PC-3 (cell line): Measurements from ENCODE around the gene ANP32A.

Source experiments
- CTCF ChIP-seq: fragments of 300-600 bp; sonication (generic); conservative IDR thresholded peaks from 2 replicates; pipeline ENCODE4 v1.5.1; 2017; ENCODE audit warnings: antibody characterized with exemption, low read depth, mild to moderate bottlenecking, low read length
- EZH2 ChIP-seq: fragments of 300-600 bp; sonication (generic); IDR thresholded peaks from one replicate; pipeline ENCODE4 v1.6.1; 2017; ENCODE audit warnings: antibody characterized with exemption, mild to moderate bottlenecking, low read length; ENCODE audit not compliant: unreplicated experiment
- EZH2phosphoT487 ChIP-seq: fragments of 300-600 bp; sonication (generic); IDR thresholded peaks from 2 replicates; pipeline ENCODE4 v1.6.1; 2018; ENCODE audit warnings: mild to moderate bottlenecking, antibody characterized with exemption, low read length, borderline replicate concordance

GRCh38 chr15:68751622-68752021 is 69.1 kb downstream of the ANP32A start:
- TF ChIP-seq EZH2 = no peak
- TF ChIP-seq CTCF = no peak
- TF ChIP-seq EZH2phosphoT487 = no peak
